Dermis blood vessel endothelial cell (primary cell): ENCODE data around the gene TRAF3IP1. TPM values are rescaled to one million over a fixed set of nuclear protein-coding genes. Genes with fewer than 3 reads are reported as not detected.
"Not testable (repeated sequence)": the region's sequence is repeated elsewhere in the genome, so short reads cannot be mapped to it uniquely, and the experiment has no call there.

Experiments used
- DNase-seq: peaks from one replicate; pipeline ENCODE4 v3.0.0; 2010
- total RNA-seq: library from RNA; depleted of rRNA; stranded (reverse); fragments of >200 nt; gene quantifications from 2 replicates; pipeline ENCODE4 v1.2.3, GENCODE V29; 2014

Gene TRAF3IP1, protein sequence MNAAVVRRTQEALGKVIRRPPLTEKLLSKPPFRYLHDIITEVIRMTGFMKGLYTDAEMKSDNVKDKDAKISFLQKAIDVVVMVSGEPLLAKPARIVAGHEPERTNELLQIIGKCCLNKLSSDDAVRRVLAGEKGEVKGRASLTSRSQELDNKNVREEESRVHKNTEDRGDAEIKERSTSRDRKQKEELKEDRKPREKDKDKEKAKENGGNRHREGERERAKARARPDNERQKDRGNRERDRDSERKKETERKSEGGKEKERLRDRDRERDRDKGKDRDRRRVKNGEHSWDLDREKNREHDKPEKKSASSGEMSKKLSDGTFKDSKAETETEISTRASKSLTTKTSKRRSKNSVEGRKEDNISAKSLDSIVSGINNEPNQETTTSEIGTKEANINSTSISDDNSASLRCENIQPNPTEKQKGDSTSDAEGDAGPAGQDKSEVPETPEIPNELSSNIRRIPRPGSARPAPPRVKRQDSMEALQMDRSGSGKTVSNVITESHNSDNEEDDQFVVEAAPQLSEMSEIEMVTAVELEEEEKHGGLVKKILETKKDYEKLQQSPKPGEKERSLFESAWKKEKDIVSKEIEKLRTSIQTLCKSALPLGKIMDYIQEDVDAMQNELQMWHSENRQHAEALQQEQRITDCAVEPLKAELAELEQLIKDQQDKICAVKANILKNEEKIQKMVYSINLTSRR
- 7.3 and 8.7 TPM in 2 replicates for total RNA-seq

DNA sequence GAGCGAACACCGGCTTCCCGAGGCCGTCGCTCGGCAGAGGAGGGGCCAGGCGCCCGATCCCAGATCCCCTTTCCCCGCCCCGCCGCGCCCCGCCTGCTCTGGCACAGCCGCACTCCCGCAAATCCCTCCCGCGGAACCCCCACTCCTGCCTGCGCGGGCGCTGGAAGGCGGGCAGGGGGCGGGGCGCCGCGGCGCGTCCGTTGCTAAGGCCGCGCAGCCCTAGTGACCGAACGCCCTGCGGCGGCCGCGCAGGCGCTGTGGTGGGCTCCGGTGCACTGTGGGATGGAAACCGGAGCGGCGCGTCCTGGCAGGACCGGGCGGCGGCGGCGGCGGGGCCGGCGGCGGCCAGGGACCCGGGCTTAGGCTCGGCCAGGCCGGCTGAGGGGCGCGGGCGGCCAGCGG is at the start of gene TRAF3IP1:
Gene TRAF3IP1 (plus strand): TSS at position 273 of the 402 bp plus-strand sequence. CDS start 145 bp downstream, outside the sequence.
- peak; percentile 94 for DNase-seq

DNA sequence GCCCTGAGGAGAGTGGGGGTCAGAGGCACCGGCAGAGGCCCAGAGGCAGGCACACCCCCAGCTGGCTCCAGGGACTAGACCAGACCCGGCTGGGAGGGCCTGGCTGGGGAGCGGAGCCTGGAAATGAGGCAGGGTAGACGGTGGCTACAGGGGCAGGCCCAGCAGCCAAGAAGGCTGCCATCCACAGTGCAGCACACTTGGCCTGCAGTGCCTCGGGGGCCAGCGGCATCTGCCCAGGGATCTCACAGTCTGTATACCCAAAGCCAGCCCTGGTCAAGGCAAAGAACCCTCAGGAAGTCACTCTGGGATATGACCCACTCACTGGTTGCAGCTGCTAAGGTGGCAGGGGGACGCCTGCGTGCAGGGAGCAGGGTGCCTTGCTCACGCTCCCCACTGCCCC is 49.7 kb upstream of the TRAF3IP1 start:
- no peak for DNase-seq

DNA sequence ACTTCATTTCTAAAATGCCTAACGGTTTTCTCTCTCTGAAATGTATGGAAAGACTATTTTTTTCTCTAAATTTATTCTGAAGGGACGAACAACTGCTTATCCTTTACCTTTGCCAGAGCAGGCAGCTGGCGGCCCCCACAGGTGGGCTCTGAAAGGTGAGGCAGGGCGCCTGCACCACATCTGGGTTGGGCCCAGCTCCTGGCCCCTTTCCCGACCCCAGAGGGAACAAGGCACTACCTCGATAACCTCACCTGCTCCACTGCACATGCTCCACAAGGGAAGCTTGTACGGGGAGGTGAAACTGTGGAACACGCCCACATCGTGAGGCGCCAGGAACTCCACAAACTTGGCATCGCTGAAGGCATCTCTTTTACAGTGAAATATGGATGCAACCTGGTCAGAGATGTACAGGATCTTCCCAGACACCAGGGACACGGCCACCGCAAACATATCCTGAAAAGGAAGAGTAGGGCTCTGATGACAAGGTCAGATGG is 49.2 kb upstream of the TRAF3IP1 start:
- DNase-seq = no peak

DNA sequence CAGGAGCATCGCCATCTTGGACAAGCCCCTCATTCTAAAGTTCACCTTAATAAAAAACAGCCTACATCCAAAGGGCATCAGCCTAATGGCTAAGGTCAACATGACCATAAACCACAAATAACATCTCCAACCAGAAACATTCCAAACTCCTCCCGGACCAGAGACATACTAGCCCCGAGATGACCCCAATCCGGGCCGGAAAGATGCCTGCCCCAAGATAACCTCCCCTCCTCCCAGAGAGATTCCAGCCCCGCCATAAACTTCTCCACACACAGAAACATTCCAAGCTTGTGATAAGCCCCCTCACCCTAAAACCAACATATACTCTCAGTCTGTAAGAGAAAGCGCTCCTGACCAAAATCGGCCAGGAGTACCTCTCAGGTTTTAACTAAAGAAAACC is 48.6 kb upstream of the TRAF3IP1 start:
- DNase-seq = not testable (repeated sequence)

DNA sequence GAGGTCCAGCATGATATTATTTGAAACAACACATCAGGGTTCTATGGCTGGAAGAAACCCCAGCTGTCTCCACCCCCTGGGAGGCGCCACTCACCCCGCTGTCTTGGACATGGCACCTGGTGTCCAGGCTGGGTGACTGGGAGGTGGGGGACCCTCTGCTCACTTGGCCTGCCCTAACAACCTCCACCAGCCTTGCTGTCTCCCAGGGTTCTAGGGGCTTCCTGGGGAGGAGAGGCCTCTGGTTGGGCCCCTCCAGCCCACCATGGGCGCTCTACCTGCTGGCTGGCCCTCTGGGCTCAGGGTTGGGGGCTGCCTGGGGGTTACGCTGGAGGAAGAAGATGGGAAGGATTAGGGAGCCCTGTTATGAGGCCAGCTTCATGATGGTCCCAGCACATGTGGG is 48.2 kb upstream of the TRAF3IP1 start:
- no peak for DNase-seq

DNA sequence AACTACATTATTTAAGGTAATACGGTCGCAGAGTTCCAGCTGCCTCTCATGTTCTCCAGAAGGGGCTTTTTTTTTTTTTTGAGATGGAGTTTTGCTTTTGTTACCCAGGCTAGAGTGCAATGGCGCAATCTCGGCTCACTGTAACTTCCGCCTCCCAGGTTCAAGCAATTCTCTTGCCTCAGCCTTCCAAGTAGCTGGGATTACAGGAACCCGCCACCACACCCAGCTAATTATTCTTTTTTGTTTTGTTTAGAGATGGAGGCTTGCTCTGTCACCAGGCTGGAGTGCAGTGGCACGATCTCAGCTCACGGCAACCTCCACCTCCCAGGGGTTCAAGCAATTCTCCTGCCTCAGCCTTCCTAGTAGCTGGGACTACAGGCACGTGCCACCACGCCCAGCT is 46.9 kb upstream of the TRAF3IP1 start:
- not testable (repeated sequence) for DNase-seq

DNA sequence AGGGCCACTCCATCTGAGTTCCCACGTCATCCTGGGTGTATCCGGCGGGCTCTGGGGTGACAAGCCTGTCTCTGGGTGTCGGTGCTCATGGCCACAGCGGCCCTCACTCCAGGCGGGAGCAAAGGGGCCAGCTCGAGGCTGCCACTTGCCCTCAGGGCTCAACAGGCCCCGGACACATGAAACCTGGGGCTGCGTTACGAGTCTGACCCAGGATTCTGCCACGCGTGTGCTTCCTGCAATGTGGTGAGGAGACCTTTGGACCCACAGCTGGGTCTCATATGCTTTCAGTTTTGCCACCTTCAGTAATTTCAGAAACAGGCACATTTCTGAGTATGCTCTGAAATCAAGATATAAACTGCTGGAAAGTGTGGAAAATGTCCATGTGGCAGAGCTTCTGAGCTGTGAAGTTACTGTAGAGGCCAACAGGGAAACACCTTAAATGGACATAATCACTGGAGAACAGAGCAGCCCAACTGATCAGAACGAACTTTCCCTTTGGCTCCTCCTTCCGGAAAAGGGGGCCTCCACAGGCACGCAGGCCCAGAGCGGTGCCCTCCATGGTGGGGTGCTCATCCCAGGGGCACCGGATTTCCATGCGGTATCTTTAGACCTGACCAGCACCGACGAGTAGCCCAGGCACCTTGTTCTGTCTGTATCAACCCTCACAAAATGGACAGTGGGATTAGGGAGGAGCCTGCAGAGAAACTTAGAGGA is 46.0 kb upstream of the TRAF3IP1 start:
- no peak for DNase-seq

DNA sequence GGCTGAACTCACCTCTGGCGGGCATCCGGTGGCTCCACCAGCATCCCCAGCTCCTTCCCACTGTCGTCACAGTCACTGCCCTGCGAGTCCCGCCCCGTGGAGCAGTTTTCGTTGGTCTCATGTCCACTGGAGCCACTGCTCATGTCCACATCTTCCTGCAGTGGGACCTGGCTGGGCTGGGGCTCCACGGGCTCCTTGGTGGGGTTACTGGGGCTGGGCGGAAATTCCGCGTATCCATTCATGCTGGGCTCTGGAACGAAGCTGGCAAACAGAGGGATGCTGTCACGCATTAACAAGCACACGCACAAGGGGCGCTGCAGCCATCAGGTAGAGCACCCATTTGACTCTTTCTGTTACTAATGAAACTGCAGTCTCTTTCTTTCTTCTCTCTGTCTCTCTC is 42.6 kb upstream of the TRAF3IP1 start:
- no peak for DNase-seq

DNA sequence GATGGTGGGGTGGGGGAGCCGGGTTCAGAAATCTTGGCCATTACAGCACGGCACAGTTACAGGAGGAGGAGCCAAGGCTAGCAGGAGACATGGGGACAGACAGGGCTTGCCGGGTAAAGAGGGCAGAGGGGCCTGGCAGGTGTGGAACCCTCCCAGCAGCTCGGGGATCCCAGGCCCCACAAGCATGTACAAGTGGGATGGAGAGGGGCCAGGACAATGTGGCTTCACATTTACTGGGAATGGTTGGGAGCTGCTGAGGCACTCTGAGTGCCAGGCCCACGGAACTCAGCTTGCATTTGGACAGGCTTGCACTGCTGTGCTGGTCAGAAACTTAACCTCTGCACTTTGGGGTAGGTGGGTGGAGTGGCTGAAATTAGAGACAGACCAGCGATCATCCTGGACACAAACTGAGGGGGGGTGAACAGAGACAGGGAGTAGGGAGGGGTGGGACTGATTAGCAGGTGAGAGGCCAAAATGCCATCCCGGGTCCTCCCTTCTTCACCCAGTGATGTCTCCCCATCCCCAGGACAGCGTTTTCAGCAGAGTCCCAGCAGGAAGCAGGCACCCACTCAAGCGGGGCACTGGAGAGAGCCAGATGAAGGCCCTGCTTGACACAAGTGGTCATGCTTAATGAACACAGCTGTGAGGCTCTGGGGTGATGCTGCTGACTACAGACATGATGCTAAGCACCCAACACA is 41.5 kb upstream of the TRAF3IP1 start:
- no peak for DNase-seq

DNA sequence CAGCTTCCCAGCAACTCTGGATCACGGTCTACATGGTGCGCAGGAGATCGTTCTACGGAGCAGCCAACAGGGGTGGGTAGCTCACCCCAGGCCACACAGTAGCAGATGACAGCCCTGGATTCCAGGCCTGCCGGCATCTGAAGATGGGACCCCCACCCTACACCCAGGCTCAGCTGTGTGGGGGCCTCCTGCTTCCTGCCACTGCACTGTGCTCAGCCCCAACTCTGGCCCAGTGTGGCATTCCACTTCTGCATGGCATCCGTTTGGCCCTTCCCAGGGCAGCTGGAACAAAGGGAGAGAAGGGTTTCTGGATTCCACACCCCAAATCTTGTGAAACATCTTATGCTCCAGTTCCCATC is 41.0 kb upstream of the TRAF3IP1 start:
- DNase-seq = no peak

DNA sequence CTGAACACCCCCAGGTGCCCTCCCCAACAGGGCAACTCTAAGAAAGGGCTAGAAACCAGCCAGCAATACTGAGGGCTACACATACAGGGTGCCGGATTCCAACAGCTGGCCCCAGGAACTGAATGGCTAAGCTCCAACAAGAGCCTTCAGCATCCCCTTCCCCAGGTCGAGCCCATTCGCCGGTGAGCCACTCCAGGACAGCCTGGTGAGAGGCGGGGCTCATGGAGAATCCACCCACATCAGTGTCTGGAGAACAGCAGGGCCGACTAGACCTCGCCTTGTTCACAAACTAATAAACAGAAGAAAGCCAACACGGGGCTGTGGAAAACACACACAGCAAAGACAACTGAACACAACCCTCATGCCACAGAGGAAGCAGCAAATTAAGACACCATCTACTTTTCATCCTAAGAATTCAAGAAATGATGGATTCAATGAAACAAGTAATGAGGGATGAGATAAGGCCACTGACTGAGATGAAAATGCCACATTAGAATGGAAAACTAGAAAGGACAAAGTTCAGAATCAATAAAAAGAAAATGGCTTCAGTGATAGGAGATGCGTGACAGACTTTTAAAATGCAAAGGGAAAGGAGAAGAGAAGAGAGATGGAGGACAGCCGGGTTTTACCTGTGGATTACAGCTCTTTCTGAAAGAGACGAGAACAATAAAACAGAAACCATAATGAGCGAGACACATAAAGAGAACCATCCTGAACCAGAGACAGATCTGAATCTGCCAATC is 40.1 kb upstream of the TRAF3IP1 start:
- DNase-seq = no peak

DNA sequence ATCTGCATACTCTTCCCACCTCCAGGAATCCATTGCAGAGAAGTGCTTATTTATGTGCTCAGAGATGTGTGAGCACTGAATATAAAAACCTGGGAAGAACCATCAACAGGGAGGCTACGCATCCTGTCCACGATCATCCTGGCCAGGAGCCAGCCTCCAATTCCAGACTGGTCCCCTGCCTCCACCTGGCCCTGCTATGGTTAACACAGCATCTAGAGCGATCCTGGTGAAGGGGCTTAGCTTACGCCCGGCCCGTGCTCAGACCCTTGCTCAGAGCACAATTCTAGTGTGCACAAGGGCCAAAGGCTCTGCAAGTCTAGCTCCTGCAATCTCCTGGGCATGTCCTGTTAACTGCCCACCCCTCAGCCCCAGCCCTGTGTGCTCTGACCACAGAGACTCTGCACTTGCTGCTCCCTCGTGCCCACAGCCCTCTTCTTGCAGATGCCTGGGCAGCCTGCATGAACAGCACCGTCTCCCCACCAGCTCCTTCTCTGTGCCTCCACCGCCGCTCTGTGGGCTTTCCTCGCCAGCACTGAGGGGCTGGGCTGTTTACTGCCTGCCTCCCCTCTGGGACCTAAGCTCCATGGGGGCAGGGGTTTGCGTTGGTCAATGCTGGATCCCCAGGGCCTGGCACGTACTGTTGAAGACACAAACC is 38.4 kb upstream of the TRAF3IP1 start:
- DNase-seq = no peak

DNA sequence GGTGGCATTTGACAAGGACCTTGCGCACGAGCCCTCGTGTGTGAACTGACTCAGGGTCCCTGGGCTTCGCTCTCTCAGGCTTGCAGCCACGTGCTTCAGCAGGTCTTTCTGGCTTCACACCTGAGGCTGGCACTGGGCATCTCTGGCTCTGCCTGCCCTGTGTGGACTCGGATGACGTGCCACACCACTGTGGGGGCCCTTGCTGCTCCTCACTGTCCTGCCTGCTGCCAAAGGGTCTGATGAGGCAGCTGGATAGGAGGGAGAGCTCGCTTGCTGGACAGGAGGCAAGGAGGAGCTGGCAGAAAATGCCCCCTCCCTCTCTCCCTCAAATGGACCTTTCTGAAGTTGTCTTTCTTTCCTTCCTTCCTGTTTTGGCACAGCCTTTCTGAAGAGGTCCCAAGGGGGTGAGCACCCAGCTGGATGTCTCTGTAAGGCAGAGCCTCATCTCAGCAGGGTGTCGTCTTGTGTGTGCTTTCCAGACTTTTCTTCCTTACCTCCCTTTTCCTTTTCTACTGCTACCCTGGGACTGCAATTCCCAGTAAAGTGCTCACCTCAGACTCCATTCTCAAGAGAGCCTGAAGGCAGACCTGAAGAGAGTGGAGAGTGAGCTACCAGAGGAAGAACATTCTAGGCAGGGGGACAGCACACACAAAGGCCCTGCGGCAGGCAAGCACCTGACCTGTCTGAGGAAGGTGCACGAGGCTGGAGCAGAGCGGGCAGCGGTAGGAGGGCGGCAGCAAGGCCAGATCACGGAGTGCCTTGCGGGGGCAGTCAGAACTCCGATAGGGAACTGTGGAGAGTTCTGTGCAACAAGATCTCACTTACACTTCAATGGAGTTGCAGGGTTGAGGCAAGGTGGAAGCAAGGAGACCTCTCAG is 37.2 kb upstream of the TRAF3IP1 start:
- no peak for DNase-seq

DNA sequence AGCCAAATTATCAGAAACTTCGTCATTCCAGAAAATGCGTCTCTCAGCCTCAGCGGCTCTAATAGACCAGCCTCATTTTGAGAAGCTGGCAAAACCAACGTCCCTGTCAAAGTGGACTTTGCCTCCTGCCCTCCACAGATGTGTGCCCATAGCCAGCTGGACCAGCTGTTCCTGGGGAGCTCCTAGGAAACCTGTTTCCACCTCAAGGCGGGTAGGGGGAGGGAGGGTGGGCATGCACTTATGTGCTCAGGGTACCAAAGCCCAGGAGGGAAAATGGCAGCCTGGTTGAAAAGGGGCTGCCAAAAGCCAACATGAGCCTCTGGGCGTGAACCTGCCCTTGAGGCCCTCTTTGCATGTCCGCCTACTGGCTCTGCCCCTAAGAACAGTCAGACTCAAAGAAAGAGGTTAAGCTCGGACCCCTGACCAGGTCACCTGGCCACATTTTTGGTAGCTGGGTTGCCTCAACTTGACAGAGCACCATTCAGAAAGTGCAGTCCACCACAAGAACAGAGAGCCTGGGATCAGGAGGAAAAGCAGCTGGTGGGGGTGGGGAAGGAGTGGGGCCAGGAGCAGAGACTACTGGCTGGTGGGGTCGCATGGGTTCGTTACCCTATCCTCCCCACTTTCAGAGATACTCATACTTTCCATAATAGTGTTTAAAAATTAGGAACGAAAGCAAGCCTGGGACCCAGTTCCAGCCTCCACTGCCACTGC is 35.4 kb upstream of the TRAF3IP1 start:
- DNase-seq = no peak

DNA sequence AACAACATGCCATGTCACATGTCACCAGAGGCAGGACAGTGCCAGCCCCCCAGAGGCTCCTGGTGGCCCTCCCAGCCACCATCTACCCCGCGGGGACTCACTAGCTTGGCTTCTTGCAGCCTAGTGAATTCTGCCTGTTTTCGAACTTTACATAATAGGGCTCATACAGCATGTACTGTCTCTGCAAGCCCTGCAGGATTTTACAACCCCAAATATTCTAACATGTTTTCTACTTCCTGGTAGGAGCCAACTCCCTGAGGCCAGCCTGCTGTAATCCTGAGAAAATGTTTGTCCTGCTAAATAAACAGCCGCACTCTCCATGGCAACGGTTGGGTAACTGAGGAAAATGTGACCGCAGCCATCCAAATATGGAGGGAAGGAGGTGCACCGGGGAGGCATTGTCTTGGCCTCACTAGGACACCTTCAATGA is 34.6 kb upstream of the TRAF3IP1 start:
- DNase-seq = peak; percentile 28

DNA sequence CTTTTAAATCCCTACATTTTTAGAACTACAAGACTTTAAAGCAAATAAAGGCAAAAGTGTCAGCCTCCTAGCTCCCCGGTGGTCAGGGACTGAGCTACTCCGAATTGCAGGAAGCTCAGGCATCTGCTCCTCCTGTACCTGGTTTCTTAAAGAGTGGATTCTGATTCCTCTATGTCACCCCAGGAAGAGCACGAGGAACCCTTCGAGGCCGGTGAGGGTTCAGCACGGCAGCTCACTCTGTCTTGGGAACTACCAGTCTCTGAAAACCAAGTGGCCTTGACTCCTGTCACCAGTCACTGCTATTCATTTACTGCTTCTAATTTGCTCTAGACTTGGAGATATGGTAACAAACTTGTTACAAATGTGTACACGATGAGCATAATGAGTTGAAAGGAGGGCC is 34.2 kb upstream of the TRAF3IP1 start:
- no peak for DNase-seq

DNA sequence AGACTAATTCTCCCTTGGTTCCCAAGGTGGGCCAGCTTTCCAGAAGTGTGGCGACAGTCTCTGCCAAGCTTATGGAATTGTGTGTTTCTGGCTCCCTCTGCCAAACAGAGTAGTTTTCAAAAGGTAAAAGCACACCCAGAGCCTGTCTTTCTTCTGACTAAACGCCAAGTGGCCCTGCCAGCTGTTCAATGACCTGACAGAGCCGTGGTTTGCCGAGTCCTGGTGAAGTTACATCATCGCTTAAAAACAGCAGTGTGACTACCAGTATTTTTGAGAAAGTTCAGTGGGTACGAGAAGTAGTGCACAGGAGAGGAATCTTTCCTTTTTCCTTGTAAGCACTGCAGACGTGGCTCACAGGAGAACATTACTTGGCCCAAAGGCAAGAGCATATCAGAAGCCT is 33.8 kb upstream of the TRAF3IP1 start:
- no peak for DNase-seq

DNA sequence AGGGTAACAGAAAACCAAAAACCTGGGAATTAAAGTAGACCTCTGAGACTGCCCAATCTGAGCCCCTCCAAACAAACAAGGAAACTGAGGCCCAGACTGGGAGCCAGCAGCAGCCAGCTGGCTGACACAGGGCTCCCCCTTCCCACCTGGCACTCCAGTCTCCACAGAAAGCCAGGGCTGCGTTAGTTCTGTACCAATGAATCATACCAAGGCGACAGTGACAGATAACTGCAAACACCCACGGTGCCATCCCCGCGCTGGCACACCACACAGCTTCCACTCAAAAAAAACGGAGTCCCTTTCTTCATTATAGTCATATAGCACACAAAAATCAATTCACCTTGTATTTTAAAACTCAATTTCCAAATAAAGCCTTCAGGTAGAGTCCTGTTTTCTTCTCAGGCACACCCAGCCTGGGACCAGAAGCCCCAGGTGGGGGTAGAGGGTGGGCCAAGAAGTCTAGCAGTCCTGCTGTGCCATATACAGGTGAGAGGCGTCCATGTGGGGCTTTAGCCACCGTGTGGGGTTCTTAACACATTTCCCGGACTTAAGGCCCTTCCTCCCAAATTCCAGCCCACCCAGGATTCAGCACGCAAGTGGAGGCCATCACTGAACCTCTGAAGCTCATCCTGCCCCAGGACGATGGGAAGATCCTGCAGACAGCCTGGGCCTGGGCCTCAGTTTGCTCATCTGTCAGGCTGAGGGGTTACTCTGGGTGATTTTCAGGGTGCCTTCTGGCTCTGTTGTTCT is 33.2 kb upstream of the TRAF3IP1 start:
- DNase-seq = no peak
